Measurements from ENCODE around the gene RXFP4. TPM values are rescaled to one million over a fixed set of nuclear protein-coding genes. Genes with fewer than 3 reads are reported as not detected.

RXFP4 gene
- total and polyA plus RNA-seq, 9 of the 15 experiments (the other 6 are each of a cell fraction or from before 2014, with no cell fraction given), result 0.64 TPM; not detected in 8

GRCh38 chr1:155970531-155971167 lies 29.2 kb downstream of the RXFP4 start (continued):
- no peak for TF ChIP-seq CEBPZ (IDR thresholded peaks at IDR 0.05; ENCODE audit: borderline replicate concordance, low read depth, low read length)
- 0 out of 2 replicates have a peak, but pooled peaks have one; percentile 62 for TF ChIP-seq MTA3 (IDR thresholded peaks at IDR 0.05; ENCODE audit: borderline replicate concordance)
- TF ChIP-seq ZNF655 (CRISPR knock-in tag; IDR thresholded peaks at IDR 0.05), result no peak
- TF ChIP-seq PHF8 (IDR thresholded peaks at IDR 0.05; ENCODE audit: borderline replicate concordance, low read length), result no peak; the same call in 1 of the 2 replicates
- 0 out of 2 replicates have a peak, but pooled peaks have one; percentile 9 for TF ChIP-seq NFIC (IDR thresholded peaks at IDR 0.05)
- TF ChIP-seq GTF2A2 (tag; IDR thresholded peaks at IDR 0.05), result no peak
- TF ChIP-seq GTF3C2 (IDR thresholded peaks at IDR 0.05; ENCODE audit: borderline replicate concordance, extremely low read depth, insufficient read length), result no peak
- no peak for TF ChIP-seq CHD2 (IDR thresholded peaks at IDR 0.05; ENCODE audit: low read depth, low read length)
- TF ChIP-seq ZNF512 (tag; IDR thresholded peaks at IDR 0.05), result no peak
- no peak for TF ChIP-seq ELK3 (CRISPR knock-in tag; IDR thresholded peaks at IDR 0.05)
- TF ChIP-seq NFXL1 (CRISPR knock-in tag; IDR thresholded peaks at IDR 0.05), result no peak
- TF ChIP-seq ZNF778 (CRISPR knock-in tag; IDR thresholded peaks at IDR 0.05), result no peak
- no peak for TF ChIP-seq RBM34 (IDR thresholded peaks at IDR 0.05; ENCODE audit: borderline replicate concordance, insufficient read depth, low read length)
- peak; percentile 99 for TF ChIP-seq SPI1 (IDR thresholded peaks at IDR 0.05; ENCODE audit: borderline replicate concordance, low read depth, low read length)
- TF ChIP-seq RBFOX2 (IDR thresholded peaks at IDR 0.05; ENCODE audit: low read depth, low read length), result peak; percentile 57
- TF ChIP-seq MAFF (IDR thresholded peaks at IDR 0.05; ENCODE audit: low read length), result no peak
